ENCODE measurements around the gene NCOA4.
"Not testable (repeated sequence)": the region's sequence is repeated elsewhere in the genome, so short reads cannot be mapped to it uniquely, and the experiment has no call there.

The NCOA4 gene

DNA sequence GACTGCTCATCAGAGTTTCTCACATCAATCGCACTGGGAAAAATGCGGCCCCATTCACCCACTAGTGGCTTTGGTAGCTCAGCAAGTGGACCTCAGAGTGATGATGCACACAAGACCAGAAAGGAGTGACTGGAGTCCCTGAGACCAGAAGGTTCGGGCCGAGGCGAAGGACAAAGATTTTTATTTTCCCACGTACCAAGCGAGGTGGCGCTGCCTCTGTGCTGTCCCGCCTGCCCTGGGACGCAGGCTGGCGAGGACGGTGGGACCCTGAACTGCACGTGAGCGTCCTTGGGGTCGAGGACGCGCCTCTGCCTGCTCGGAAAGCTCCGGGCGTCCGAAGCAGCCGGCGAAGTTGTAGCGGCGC is 58.7 kb downstream of the NCOA4 start:
- in situ Hi-C loops (cut with HindIII; ENCODE audit: low pct_unique_long_range_greater_than_20kb, low sequenced_read_pairs), result not testable (repeated sequence)
- peak in 1 of 2 experiments; percentile 2 for DNase-seq (ENCODE audit: low read depth in 1 of 2, low spot score in 1 of 2)

DNA sequence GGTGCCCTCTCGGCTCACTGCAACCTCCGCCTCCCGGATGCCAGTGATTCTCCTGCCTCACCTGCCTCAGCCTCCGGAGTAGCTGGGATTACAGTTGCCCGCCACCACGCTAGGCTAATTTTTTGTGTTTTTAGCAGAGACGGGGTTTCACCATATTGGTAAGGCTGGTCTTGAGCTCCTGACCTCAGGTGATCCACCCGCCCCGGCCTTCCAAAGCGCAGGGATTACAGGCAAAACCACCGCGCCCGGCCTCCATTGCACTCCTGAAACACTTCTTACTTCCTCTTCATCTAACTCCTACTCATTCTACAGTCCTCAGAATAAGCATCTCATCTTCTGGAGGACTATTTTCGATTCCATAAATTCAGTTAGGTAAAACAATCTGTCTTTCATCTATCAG is 59.4 kb downstream of the NCOA4 start:
- in situ Hi-C loops (cut with HindIII; ENCODE audit: low pct_unique_long_range_greater_than_20kb, low sequenced_read_pairs); DNase-seq (ENCODE audit: low read depth in 1 of 2, low spot score in 1 of 2): not testable (repeated sequence)

GRCh38 chr10:45962686-45963452 is 67.6 kb downstream of the NCOA4 start:
- DNase-seq (ENCODE audit: low read depth in 1 of 2, low spot score in 1 of 2); in situ Hi-C loops (cut with HindIII; ENCODE audit: low pct_unique_long_range_greater_than_20kb, low sequenced_read_pairs): not testable (repeated sequence)

- in situ Hi-C loops (cut with HindIII; ENCODE audit: low pct_unique_long_range_greater_than_20kb, low sequenced_read_pairs); DNase-seq (ENCODE audit: low read depth in 1 of 2, low spot score in 1 of 2): not testable (repeated sequence)
Measured at GRCh38 chr10:45957928-45958327, 72.5 kb downstream of the NCOA4 start.

DNA sequence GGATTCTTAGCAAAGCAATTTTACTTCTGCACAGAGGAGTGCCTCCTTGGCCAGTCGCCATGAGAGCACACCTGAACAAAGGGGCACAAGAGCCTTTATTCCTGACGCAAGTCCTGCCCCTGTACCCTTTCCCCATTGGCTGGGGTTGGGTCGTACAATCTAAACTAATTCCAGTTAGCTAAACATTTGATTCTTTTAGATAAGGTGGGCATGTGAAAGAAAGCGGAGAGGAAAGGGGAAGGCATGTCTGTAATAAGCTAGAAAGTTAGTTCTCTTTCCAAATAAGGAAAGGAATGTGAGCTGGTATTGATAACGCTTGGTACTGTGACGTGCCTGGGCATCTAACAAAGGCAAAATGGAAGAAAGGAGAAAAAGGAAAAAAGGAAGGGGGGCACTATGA is 73.8 kb downstream of the NCOA4 start:
- DNase-seq (ENCODE audit: low read depth in 1 of 2, low spot score in 1 of 2); in situ Hi-C loops (cut with HindIII; ENCODE audit: low pct_unique_long_range_greater_than_20kb, low sequenced_read_pairs): not testable (repeated sequence)

Data from T47D (cell line).